ENCODE data around the gene EGFL7. TPM values are rescaled to one million over a fixed set of nuclear protein-coding genes. Genes with fewer than 3 reads are reported as not detected.

The EGFL7 gene
- total and polyA plus RNA-seq, 11 donors = 56.4 to 142 (median 94.5) TPM

- peaks cover 0 to 63% (median 25%) of the 10 kb centered on the region in 12 donors for H3K4me1 ChIP-seq
- peaks cover 0 to 33% (median 0%) of the 10 kb centered on the region in 9 donors for H3K27me3 ChIP-seq
- WGBS, 4 donors = 61 to 62% (median 62%) methylated on average over 43 of the region's 43 CpGs
- peak overlapping the region; percentile 41 to 99 (median 94) for H3K27ac ChIP-seq
- no peaks in the 10 kb centered on the region for H3K36me3 ChIP-seq
- DNase-seq (peak in 3 of 5 donors; percentile 18 to 31 (median 25)), ATAC-seq (no peak)
- TF ChIP-seq POLR2A (IDR thresholded peaks at IDR 0.05) = no peak
- TF ChIP-seq CTCF (IDR thresholded peaks at IDR 0.05) = no peak
- no peak overlapping the region for H3K4me3 ChIP-seq
- intact Hi-C loops (cut with DNase I) = no loop called here
- no peaks in the 10 kb centered on the region for H3K9me3 ChIP-seq
These were observed 9.2 kb upstream of the EGFL7 start for GRCh38 chr9:136653323-136654079.

- H3K27ac ChIP-seq = peak overlapping the region; percentile 74 to 99 (median 94)
- no peaks in the 10 kb centered on the region for H3K36me3 ChIP-seq
- H3K4me3 ChIP-seq = peak overlapping the region in 6 of 12 donors; percentile 3 to 18 (median 11)
- intact Hi-C loops (cut with DNase I) = no loop called here
- WGBS, 4 donors = 64 to 72% (median 68%) methylated on average over 11 to 15 of the region's 15 CpGs
- peaks cover 0 to 51% (median 22%) of the 10 kb centered on the region in 12 donors for H3K4me1 ChIP-seq
- no peaks in the 10 kb centered on the region for H3K9me3 ChIP-seq
- TF ChIP-seq CTCF (IDR thresholded peaks at IDR 0.05) (no peak), POLR2A (IDR thresholded peaks at IDR 0.05) (no peak)
- ATAC-seq = peak in 1 of 4 donors; percentile 6
- DNase-seq = peak in 3 of 5 donors; percentile 26 to 62 (median 27)
- H3K27me3 ChIP-seq = peaks cover 0 to 47% (median 0%) of the 10 kb centered on the region in 9 donors
These were observed 7.7 kb upstream of the EGFL7 start for GRCh38 chr9:136654820-136655535.

GRCh38 chr9:136655536-136656182, 7.1 kb upstream of the EGFL7 start:
- peak overlapping the region in 9 of 12 donors; percentile 3 to 89 (median 42) for H3K4me3 ChIP-seq

More at GRCh38 chr9:136655536-136656182, 7.1 kb upstream of the EGFL7 start:
- WGBS, 4 donors = 49 to 69% (median 52%) methylated on average over 17 to 18 of the region's 18 CpGs
- Histone ChIP-seq H3K27ac (peak overlapping the region; percentile 75 to 99 (median 96)), H3K4me1 (peaks cover 0 to 46% (median 22%) of the 10 kb centered on the region in 12 donors), H3K27me3 (peaks cover 0 to 53% (median 0%) of the 10 kb centered on the region in 9 donors), H3K9me3 (no peaks in the 10 kb centered on the region), H3K36me3 (no peaks in the 10 kb centered on the region)
- TF ChIP-seq POLR2A (IDR thresholded peaks at IDR 0.05) (no peak), CTCF (IDR thresholded peaks at IDR 0.05) (no peak)
- ATAC-seq (peak; percentile 61 to 85 (median 68)), DNase-seq (peak; percentile 81 to 90 (median 82))
- intact Hi-C loops (cut with DNase I) = no loop called here
